Suprapubic skin (tissue), 4 donors: Measurements from ENCODE around the gene MRPS14.

ENCODE experiments used
- CTCF ChIP-seq, 2 donors: fragments of 200-600 bp in 1 of 2; fragments of 450-650 bp in 1 of 2; sonication (generic) in 1 of 2; IDR thresholded peaks; one replicate each; pipeline ENCODE4 v1.5.1; 2016 to 2019; ENCODE audit warnings: antibody characterized with exemption in 2 of 2, mild to moderate bottlenecking in 1 of 2, moderate library complexity in 1 of 2
- POLR2A ChIP-seq, 2 donors: fragments of 450-650 bp; IDR thresholded peaks; one replicate each; pipeline ENCODE4 v1.6.1; 2017; ENCODE audit warnings: antibody characterized with exemption in 2 of 2, mild to moderate bottlenecking in 2 of 2, moderate library complexity in 2 of 2
- POLR2AphosphoS5 ChIP-seq, 3 donors: sonication (generic); formaldehyde crosslinking; IDR thresholded peaks; one replicate each; pipeline ENCODE4 v1.6.1; 2017; ENCODE audit warnings: antibody characterized with exemption in 3 of 3

GRCh38 chr1:175019524-175019923 is 3.7 kb downstream of the MRPS14 start:
- TF ChIP-seq CTCF (IDR thresholded peaks at IDR 0.05) = no peak
- no peak for TF ChIP-seq POLR2AphosphoS5 (IDR thresholded peaks at IDR 0.05)
- no peak for TF ChIP-seq POLR2A (IDR thresholded peaks at IDR 0.05)
